Erythroblast (primary cell): ENCODE results near the gene TBX18.

Experiments used
- GATA1 ChIP-seq: IDR thresholded peaks from 2 replicates; pipeline ENCODE4 v1.6.1; 2011; ENCODE audit warnings: low read depth, mild to moderate bottlenecking, control low read depth, low read length, moderate library complexity
- POLR2A ChIP-seq: IDR thresholded peaks from 2 replicates; pipeline ENCODE4 v1.6.1; 2011; ENCODE audit warnings: mild to moderate bottlenecking, low read length

DNA sequence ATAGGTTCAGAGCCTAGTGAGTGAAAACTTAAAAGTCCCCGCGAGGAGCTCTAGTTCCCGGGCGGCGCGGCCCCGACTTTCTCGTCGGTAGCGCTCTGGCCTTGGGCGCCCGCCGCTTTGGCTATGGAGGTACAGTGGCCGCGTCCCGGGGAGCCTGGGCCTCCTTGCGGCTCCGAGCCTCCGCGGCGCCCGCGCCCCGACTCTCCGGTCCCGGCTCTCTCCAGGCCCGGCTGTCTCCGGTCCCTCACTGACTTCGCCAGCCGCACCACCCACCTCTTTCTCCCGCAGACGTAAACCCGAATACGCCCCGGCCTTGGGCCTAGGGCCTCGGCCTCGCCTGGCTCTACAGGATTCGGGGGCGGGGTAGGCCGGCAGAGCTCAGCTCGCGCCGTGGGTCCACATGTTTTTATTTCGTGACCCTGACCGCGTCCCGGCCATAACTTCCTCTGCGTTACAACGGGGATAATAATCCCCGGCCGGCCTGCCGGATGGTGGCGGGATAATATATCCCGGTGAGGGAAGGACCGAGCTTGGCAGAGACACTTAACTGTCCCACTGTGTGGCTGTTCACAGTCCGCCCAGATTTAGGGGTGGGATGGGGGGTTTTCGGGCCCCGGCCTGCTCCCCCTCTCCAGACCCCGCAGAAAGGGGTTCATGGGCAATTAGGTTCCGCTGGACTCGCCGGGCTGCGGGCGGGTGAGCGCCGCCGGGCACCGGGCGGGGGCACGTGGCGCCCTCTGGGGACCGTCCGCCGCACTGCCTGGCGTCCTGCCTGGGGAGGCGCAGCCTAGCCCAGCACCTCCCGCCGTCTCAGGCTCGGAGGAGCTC lies 10.0 kb upstream of the TBX18 start:
- no peak for TF ChIP-seq POLR2A
- TF ChIP-seq GATA1: no peak
